ENCODE measurements around the gene FNDC11. TPM values are rescaled to one million over a fixed set of nuclear protein-coding genes. Genes with fewer than 3 reads are reported as not detected.
"Not testable (repeated sequence)": the region's sequence is repeated elsewhere in the genome, so short reads cannot be mapped to it uniquely, and the experiment has no call there.

Gene FNDC11
- total RNA-seq, 1 experiment from 2014 or later, result not detected

DNA sequence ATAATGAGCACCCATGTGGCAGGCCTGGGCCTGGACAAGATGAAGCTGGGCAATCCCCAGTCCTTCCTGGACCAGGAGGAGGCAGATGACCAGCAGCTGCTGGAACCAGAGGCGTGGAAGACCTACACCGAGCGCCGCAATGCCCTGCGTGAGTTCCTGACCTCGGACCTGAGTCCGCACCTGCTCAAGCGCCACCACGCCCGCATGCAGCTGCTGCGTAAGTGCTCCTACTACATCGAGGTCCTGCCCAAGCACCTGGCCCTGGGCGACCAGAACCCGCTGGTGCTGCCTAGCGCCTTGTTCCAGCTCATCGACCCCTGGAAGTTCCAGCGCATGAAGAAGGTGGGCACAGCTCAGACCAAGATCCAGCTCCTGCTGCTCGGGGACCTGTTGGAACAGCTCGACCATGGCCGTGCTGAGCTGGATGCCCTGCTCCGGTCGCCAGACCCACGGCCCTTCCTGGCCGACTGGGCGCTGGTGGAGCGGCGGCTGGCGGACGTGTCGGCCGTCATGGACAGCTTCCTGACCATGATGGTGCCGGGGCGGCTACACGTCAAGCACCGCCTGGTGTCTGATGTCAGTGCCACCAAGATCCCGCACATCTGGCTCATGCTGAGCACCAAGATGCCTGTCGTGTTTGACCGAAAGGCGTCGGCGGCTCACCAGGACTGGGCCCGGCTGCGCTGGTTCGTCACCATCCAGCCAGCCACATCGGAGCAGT is 1.9 kb downstream of the FNDC11 start:
- H3K4me1 Mint-ChIP-seq (ENCODE audit: low read depth, unreplicated experiment), result no peaks in the 10 kb centered on the region
- intact Hi-C loops (cut with micrococcal nuclease; ENCODE audit: unreplicated experiment), result no loop called here

DNA sequence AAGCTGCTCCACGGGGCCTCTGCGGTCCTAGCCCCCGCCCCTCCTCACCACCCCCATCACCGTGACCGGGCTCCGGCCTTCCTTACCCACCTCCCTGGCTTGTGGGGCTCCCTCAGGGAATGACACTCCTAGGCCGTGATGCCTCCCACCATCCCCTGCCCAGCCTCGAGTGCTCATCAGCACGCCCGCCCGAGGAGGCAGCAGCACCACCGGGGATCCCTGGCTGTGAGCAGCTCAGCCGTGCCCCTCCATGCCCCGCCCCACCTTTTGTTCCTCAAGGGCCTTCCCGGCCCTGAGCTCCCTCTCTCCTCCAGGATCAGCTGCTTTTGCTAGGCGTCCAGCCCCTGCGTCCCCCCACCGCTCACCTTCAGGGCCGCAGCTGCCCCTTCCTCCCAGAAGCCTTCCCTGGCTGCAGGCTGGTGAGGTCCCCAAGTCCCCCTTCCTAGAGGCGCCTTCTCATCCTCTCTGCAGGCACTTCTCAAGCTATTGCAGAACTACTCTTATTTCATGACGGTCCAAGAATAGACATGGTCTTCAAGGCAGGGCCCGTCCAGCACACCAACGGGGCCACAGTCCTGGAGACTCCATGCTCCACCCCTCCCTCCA is 3.0 kb downstream of the FNDC11 start:
- DNase-seq, result no peak
- intact Hi-C loops (cut with micrococcal nuclease; ENCODE audit: unreplicated experiment), result no loop called here
- H3K9me3 Mint-ChIP-seq (ENCODE audit: low read depth, unreplicated experiment), result peaks cover 2% of the 10 kb centered on the region
- H3K27me3 Mint-ChIP-seq (ENCODE audit: unreplicated experiment), result peaks cover 8% of the 10 kb centered on the region
- H3K4me1 Mint-ChIP-seq (ENCODE audit: low read depth, unreplicated experiment), result no peaks in the 10 kb centered on the region
- H3K36me3 Mint-ChIP-seq (ENCODE audit: insufficient read depth, unreplicated experiment), result peaks cover 75% of the 10 kb centered on the region
- CTCF ChIA-PET, result interaction anchor here (0.5 to 0.8 kb wide), 2 partner anchors 18 to 33 kb away, joined by 3 to 4 read pairs; no protein-coding TSS in a partner anchor
- no TSS peak for BruUV-seq (replicated peaks)
- TF ChIP-seq, protein P1, sequence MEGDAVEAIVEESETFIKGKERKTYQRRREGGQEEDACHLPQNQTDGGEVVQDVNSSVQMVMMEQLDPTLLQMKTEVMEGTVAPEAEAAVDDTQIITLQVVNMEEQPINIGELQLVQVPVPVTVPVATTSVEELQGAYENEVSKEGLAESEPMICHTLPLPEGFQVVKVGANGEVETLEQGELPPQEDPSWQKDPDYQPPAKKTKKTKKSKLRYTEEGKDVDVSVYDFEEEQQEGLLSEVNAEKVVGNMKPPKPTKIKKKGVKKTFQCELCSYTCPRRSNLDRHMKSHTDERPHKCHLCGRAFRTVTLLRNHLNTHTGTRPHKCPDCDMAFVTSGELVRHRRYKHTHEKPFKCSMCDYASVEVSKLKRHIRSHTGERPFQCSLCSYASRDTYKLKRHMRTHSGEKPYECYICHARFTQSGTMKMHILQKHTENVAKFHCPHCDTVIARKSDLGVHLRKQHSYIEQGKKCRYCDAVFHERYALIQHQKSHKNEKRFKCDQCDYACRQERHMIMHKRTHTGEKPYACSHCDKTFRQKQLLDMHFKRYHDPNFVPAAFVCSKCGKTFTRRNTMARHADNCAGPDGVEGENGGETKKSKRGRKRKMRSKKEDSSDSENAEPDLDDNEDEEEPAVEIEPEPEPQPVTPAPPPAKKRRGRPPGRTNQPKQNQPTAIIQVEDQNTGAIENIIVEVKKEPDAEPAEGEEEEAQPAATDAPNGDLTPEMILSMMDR (IDR thresholded peaks at IDR 0.05; ENCODE audit: unreplicated experiment), result no peak
- H3K4me3 Mint-ChIP-seq (ENCODE audit: low read depth, unreplicated experiment), result no peak overlapping the region
- no peak overlapping the region for H3K27ac Mint-ChIP-seq (ENCODE audit: unreplicated experiment)

More for the DNA sequence above, 1.9 kb downstream of the FNDC11 start:
- no peak for DNase-seq
- H3K4me3 Mint-ChIP-seq (ENCODE audit: low read depth, unreplicated experiment), result no peak overlapping the region
- H3K27me3 Mint-ChIP-seq (ENCODE audit: unreplicated experiment), result peaks cover 8% of the 10 kb centered on the region
- H3K9me3 Mint-ChIP-seq (ENCODE audit: low read depth, unreplicated experiment), result peaks cover 2% of the 10 kb centered on the region
- no TSS peak for BruUV-seq (replicated peaks)
- CTCF ChIA-PET, result no interaction called here
- peaks cover 64% of the 10 kb centered on the region for H3K36me3 Mint-ChIP-seq (ENCODE audit: insufficient read depth, unreplicated experiment)
- TF ChIP-seq, protein P1 (IDR thresholded peaks at IDR 0.05; ENCODE audit: unreplicated experiment), result no peak
- no peak overlapping the region for H3K27ac Mint-ChIP-seq (ENCODE audit: unreplicated experiment)

DNA sequence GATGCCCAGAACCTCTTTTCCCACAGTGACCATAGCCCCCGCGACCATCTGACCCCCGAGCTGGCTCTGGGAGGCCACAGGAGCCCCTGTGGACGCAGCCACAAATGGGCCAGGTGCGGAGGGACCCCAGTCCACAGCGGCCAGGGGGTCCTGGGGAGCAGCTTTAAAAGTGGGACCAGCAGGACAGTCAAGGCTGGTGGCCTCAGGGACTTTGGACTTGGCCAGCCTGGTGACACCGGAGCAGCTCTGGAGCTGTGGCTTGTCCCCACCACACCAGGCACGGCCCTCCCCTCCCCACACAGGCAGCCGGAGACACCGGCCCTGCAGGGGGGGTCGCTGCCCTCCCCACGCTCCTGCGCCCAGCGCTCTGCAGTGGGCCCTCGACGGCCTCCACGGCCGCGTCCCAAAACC is 3.5 kb downstream of the FNDC11 start:
- no peak overlapping the region for H3K27ac Mint-ChIP-seq (ENCODE audit: unreplicated experiment)
- CTCF ChIA-PET, result interaction anchor here (0.8 kb wide), 1 partner anchor 19 kb away, joined by 3 read pairs; no protein-coding TSS in a partner anchor
- intact Hi-C loops (cut with micrococcal nuclease; ENCODE audit: unreplicated experiment), result no loop called here
- H3K4me3 Mint-ChIP-seq (ENCODE audit: low read depth, unreplicated experiment), result no peak overlapping the region
- no TSS peak for BruUV-seq (replicated peaks)
- TF ChIP-seq, protein P1 (IDR thresholded peaks at IDR 0.05; ENCODE audit: unreplicated experiment), result no peak
- peaks cover 71% of the 10 kb centered on the region for H3K36me3 Mint-ChIP-seq (ENCODE audit: insufficient read depth, unreplicated experiment)
- peaks cover 2% of the 10 kb centered on the region for H3K9me3 Mint-ChIP-seq (ENCODE audit: low read depth, unreplicated experiment)
- DNase-seq, result no peak
- H3K27me3 Mint-ChIP-seq (ENCODE audit: unreplicated experiment), result peaks cover 7% of the 10 kb centered on the region
- no peaks in the 10 kb centered on the region for H3K4me1 Mint-ChIP-seq (ENCODE audit: low read depth, unreplicated experiment)

DNA sequence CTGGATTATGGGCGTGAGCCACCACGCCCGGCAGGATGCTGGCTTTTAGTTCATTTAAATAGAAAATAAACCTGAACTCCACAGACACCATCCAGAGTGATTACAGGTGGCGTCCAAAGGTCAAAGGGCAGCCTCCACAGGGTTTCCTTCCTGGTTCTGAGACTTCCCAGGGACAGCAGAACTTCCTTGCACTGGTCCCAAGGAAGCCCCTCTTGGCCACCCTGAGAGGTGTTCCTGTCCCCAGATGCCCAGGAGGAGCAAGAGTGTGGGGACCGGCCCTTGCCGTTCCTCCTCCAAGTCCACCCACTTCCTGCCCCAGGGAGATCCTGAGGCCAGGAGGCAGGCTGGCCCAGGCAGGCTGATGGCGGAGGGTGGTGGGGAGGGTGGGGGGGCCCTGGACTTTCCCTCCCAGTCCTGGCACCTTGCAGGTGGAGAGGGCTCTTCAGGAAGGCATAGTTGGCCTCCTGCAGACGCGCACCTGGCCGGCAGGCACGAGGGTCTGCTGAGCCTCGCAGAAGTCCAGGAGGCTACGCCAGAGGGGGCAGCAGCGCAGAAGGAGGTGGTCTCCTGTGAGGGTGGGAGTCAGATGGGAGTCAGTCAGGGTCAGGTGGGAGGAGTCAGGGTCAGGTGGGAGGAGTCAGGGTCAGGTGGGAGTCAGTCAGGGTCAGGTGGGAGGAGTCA is 5.0 kb downstream of the FNDC11 start:
- Mint-ChIP-seq H3K27me3 (ENCODE audit: unreplicated experiment) (no peaks in the 10 kb centered on the region), H3K36me3 (ENCODE audit: insufficient read depth, unreplicated experiment) (peaks cover 63% of the 10 kb centered on the region), H3K9me3 (ENCODE audit: low read depth, unreplicated experiment) (peaks cover 2% of the 10 kb centered on the region), H3K4me3 (ENCODE audit: low read depth, unreplicated experiment) (no peak overlapping the region), H3K27ac (ENCODE audit: unreplicated experiment) (no peak overlapping the region), H3K4me1 (ENCODE audit: low read depth, unreplicated experiment) (no peaks in the 10 kb centered on the region)
- TF ChIP-seq, protein P1 (IDR thresholded peaks at IDR 0.05; ENCODE audit: unreplicated experiment), result no peak
- intact Hi-C loops (cut with micrococcal nuclease; ENCODE audit: unreplicated experiment), result no loop called here
- no TSS peak for BruUV-seq (replicated peaks)
- CTCF ChIA-PET, result no interaction called here
- no peak for DNase-seq

DNA sequence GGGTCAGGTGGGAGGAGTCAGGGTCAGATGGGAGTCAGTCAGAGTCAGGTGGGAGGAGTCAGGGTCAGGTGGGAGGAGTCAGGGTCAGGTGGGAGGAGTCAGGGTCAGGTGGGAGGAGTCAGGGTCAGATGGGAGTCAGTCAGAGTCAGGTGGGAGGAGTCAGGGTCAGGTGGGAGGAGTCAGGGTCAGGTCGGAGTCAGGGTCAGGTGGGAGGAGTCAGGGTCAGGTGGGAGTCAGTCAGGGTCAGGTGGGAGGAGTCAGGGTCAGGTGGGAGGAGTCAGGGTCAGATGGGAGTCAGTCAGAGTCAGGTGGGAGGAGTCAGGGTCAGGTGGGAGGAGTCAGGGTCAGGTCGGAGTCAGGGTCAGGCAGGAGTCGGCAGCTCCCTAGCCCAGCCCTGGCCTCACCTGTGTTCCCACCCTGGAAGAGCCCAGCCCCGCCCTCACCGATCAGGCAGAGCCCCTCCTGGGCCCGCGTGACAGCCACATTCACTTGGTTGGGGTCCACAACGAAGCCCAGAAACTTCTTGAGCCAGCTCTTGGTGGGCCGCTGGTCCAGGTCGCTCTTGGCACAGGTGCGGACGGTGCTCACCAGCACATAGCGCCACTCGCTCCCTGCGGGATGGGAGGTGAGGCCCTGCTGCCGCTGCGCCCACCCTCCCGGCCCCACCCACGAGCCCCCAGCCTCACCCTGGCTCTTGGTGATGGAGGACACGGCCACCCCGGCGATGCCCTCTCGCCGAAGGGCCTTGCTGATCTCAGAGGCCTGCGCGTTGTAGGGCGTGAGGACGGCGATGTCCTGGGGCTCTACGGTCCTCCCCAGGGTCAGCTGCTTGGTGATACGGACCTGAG is 5.8 kb downstream of the FNDC11 start:
- H3K27me3 Mint-ChIP-seq (ENCODE audit: unreplicated experiment); H3K4me3 Mint-ChIP-seq (ENCODE audit: low read depth, unreplicated experiment); CTCF ChIA-PET; DNase-seq; BruUV-seq (replicated peaks); H3K9me3 Mint-ChIP-seq (ENCODE audit: low read depth, unreplicated experiment); H3K4me1 Mint-ChIP-seq (ENCODE audit: low read depth, unreplicated experiment); intact Hi-C loops (cut with micrococcal nuclease; ENCODE audit: unreplicated experiment): not testable (repeated sequence)
- peaks cover 64% of the 10 kb centered on the region for H3K36me3 Mint-ChIP-seq (ENCODE audit: insufficient read depth, unreplicated experiment)
- H3K27ac Mint-ChIP-seq (ENCODE audit: unreplicated experiment), result peak overlapping the region; percentile 39

Data from Calu3 (cell line).